Right lung (tissue), 5 donors: ENCODE results near the gene TSEN34. TPM values are rescaled to one million over a fixed set of nuclear protein-coding genes. Genes with fewer than 3 reads are reported as not detected.
"Not testable (repeated sequence)": the region's sequence is repeated elsewhere in the genome, so short reads cannot be mapped to it uniquely, and the experiment has no call there.

Source experiments
- DNase-seq, 2 donors: peaks; one replicate each; pipeline ENCODE4 v3.0.0-alpha.2; 2013
- polyA plus RNA-seq, 5 donors: library from polyadenylated mRNA; unstranded; fragments of 120-200 nt; gene quantifications; one replicate each; pipeline versions ENCODE4 v1.2.1 to v1.2.3, GENCODE V29; 2013; ENCODE audit warnings: inconsistent platforms in 1 of 5, low replicate concordance in 1 of 5; ENCODE audit not compliant: insufficient read length in 5 of 5, insufficient read depth in 1 of 5

TSEN34 gene
- polyA plus RNA-seq, 5 donors, result 35.0 to 66.7 (median 44.3) TPM

DNA sequence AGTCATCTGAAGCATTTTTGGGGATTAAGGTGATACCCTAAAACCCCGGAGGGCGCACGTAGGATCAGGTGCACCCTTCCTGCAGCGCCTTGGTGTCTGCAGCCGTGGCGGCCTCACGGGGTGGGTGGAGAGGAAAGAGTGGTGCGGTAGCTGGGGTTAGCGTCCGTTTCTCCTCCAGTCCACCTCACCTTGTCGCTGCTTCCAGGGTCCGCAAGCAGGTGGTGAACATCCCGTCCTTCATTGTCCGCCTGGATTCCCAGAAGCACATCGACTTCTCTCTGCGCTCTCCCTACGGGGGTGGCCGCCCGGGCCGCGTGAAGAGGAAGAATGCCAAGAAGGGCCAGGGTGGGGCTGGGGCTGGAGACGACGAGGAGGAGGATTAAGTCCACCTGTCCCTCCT, 16.1 kb downstream of the TSEN34 start:
- not testable (repeated sequence) for DNase-seq

DNA sequence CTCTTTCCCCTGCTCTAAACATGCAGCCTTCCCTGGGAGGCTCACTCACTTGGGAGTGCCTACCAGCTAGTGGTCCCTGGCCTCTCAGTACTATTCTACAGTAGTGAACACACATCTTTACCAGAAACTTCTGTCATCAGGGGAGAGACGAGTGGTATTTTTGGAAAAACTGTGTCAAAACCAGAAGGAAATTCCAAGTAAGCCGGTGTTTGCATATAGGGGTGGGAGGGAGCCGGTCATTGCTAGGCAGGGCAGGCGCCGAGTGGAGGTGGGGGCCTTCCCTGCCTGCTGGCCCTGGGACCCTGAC, 16.5 kb downstream of the TSEN34 start:
- DNase-seq, result no peak

DNA sequence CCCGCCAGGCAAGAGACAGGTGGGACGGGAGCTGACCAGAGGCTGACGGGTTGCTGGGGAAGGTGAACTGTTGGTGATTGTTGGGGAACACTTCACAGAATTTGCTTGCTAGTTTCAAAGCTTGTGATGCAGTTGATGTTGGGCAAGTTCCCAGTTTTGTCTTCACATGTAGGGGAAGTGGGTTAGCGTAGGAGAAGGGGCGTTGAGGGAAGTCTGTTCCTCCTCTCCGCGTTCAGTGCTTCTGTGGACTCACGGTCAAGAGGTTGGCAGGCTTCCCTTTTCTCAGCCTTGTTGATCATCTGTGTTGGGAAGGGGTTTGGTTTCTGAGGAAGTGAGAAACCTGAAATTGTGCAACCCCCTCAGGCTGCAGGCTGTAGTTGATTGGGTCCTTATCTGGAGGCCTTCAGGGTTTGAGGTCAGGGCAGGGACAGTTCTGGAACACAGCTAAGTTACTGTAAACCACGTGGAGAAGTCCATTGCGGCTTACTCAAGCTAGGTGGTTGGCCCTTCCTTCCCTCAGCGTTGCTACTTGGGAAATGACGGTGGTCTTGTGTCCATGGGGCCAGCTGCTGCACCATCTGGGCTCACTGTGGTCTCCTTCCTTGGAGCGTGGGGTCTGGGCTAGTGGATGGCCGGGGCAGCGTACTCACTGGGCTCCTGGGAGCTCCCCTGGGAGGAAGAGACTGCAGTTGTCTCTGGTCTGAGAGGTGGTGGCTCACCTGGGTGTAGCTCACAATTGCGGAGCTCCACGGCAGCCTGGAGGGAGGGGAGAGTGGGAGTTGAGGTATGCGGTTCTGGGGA, 17.1 kb downstream of the TSEN34 start:
- peak; percentile 79 to 81 for DNase-seq

DNA sequence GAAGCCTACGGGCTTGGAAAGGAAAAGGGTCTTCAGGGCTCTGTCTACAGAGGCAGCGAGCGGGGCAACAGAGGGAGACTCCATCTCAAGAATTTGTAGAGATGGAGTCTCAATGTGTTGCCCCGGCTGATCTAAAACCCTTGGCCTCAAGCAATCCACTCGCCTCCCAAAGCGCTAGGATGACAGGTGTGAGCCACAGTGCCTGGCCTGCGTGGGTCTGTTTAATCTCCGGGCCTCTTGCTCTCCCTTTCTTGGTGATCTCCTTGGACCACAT, 17.6 kb downstream of the TSEN34 start:
- no peak for DNase-seq

DNA sequence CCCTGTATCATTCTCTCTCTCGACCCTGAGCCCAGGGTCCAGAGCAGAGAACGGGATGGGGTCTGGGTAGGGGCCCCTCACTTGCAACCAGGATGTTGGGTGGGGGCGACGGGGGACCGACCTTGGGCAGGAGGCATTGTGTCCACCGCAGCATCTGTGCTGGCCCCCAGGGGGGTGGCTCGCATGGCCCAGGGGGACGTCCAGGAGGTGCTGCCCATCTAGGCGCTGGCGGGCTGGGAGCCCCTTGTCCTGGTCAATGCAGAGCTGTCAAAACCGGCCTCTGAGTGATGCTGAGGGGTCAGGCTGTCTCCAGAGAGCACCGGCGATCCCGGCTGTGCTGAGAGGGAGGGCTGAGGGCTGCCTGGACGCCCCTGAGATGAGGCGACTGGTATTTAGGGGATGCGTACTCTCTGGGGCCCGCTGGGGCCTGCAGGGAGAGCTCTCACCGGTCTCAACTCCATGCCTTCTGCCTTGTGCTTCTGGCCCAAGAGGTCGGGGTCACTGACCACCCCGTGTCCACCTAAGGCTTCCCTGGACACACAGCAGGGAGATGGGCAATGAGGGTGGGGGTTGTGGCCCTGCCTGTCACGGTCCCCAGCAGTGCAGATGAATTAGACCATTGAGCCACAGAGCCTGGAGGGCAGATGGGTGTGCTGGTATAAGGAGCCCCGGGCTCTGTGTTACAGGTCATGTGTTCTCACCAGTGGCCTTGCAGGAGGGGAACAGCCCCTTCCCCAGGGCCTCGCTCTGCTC, 18.1 kb downstream of the TSEN34 start:
- DNase-seq, result no peak

DNA sequence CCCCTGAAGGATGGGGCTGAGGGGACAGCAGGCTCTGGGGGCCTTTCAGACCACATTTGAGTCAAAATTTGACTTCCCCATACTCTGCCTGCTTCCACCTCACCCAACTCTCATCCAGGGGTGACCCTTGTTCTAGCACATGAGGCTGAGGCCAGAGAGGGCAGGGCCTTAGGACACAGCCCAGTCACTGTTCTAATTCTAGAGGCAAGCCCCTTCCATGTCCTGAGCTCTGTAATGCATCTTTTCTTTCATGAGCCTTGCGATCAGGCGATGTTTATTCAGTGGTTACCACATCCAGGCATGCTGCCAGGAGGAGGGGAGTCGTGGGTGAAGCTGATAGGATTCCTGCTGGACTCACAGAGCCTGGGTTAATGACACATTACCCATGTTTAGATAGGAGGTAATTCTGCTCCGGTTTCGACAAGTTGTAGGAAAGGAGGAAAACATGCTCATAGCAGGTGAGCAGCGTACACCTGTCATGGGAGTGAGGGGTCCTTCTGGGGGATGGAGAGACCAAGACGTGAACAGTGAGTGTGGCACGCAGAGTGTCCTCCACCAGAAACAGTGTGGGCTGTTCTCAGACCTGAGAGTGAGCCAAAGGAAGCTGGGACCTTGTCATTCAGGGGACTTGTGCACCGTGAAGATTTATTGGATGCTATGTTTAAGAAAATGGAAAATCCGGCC, 18.8 kb downstream of the TSEN34 start:
- peak; percentile 91 to 92 for DNase-seq

DNA sequence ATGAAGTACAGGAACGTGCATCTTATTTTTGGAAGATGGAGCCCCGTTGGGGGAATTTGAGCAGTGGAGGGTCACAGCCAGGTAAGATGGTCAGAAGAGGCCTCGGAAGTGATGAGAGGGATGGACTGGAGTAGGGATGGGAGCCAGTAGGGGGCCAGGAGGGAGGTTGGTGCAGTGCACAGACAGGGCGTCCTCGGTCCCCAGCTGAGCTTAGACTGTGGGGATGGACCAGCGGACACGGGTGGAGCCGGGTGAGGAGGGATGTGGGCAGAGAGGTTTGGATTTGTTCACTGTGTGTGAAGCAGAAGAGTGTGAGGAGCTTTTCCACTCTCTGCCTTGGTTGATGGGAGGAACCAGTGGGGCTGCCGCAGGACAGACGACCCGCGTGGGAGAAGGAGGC, 20.1 kb downstream of the TSEN34 start:
- no peak for DNase-seq

DNA sequence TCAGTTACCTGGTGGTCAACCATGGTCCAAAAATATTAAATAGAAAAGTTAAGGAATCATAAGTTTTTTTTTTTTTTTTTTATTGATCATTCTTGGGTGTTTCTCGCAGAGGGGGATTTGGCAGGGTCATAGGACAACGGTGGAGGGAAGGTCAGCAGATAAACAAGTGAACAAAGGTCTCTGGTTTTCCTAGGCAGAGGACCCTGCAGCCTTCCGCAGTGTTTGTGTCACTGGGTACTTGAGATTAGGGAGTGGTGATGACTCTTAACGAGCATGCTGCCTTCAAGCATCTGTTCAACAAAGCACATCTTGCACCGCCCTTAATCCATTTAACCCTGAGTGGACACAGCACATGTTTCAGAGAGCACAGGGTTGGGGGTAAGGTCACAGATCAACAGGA, 23.1 kb downstream of the TSEN34 start:
- DNase-seq, result not testable (repeated sequence)

DNA sequence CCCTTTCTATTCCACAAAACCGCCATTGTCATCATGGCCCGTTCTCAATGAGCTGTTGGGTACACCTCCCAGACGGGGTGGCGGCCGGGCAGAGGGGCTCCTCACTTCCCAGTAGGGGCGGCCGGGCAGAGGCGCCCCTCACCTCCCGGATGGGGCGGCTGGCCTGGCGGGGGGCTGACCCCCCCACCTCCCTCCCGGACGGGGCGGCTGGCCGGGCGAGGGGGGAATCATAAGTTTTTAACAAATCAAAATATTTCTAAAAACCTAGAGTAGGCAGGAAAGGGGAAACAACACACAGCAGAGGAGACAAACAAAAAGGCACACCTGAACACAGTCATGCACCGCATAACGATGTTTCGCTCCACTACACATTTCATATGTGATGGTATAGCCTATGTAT, 23.6 kb downstream of the TSEN34 start:
- not testable (repeated sequence) for DNase-seq

DNA sequence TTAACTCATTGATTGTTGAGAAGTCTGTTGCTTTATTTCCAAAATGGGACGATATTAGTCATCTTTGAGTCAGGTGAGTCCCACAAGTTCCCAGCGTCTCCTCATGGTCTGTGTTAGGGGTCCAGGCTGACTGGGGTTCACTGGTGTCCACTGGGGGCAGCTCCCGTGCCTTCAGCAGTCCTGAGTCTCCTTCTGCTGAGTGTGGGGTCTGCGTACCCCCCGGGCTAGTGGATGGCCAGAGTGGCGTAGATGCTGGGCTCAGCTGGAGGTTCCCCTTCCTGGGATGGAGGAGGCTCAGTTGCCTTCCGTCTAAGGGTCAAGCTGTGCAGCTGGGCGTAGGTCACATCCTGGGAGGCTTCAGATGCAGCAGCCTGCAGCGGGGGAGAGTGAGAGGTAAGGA, 25.8 kb downstream of the TSEN34 start:
- no peak for DNase-seq

DNA sequence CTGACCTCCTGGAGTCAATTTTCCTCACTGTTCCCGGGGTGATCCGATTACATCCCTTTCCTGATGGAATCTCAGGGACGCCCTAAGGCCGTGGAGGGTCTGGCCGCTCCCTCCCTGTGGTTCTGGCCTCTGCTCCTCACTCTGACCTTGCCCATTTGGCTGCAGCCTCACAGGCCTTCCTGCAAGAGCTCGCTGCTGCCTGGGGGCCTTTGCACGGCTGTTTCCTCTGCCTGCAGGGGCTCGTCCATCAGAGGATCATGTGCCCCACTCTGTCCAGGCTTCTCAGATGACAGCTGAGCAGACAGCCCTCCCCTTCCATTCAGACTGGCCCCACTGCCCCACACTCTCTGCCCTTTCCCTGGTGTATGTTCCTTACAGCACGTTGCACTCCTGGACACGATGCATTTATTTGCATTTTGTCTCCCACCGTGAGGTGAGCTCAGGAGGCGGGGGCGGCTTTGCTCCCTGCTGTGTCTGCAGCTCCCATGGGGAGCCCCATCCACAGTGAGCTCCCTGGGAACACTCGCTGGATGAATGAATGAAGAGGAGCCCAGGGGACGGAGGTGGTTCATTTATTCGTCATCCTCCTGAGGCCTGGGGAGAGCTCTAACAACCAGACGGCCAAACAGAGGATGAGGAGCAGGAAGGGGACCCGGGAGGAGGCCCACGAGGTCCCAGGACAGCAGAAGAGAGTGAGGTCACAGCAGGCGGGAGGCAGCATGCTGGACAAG, 26.6 kb downstream of the TSEN34 start:
- DNase-seq, result not testable (repeated sequence)

DNA sequence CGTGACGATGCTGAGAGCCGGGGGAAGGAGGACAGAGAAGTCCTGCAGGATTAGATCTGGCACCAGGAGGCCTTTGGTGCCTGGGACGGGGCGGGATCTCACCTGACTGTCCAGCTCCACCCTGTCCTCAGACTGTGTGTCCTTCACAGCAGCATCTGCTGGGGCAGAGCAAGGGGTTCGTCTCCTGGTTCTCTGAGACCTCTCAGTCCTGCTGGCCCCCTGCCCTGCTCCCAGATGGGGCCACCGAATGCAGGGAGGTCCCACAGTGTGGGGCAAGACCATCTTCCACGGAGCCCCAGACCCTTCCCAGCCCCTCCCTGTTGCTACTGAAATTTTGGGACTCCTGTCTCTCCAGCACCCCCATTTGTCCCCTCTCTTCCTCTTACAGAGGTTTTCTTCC, 27.2 kb downstream of the TSEN34 start:
- no peak for DNase-seq

DNA sequence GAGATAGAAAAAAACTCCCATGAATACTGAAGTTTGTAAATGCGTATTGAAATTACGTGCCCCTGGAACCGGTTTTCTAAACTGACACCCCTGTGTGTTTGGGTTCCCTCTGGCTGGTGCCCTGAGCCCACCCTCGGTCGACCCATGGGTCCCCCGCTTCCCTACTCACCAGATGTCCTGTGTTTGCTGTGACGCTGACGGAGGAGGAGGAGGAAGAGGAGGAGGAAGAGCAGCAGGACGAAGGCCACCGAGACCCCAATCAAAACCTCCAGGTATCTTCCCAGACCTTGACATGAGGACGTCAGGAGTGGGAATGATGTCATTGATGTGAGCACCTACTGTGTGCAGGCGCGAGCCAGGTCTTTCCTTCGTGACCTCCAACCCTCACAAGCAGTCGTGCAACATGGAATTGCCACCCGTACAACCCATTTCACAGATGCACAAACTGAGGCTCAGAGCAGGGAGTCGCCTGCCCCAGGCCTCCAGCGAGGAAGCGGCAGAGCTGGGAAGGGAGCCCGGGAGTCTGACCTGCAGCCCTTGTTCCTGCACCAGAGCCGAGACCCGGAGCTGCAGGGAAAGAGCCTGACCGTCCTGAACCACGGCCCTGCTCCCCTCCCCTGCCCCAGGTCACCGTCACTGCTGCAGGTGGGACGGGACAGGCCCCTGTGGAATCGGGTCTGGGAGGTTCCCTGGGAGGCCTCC, 28.0 kb downstream of the TSEN34 start:
- DNase-seq, result no peak

DNA sequence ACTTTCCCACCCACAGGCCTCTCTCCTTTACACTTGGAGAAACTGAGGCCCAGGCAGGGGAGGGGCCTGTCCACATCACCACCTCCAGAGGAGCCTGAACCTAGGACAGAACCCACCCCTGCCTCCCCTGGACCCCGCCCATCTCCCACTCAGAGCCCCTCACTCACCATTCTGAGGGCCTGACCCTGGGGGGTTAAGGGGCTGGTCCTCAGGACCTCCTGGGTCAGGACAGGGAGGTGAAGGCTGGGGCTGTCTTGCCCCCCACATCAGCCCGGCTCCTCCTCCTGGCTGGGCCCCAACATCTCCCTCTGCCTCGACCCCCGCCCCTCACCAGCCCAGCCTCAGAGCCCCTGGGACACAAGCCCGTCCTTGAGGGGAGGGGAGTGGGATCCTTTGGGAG, 28.6 kb downstream of the TSEN34 start:
- not testable (repeated sequence) for DNase-seq

DNA sequence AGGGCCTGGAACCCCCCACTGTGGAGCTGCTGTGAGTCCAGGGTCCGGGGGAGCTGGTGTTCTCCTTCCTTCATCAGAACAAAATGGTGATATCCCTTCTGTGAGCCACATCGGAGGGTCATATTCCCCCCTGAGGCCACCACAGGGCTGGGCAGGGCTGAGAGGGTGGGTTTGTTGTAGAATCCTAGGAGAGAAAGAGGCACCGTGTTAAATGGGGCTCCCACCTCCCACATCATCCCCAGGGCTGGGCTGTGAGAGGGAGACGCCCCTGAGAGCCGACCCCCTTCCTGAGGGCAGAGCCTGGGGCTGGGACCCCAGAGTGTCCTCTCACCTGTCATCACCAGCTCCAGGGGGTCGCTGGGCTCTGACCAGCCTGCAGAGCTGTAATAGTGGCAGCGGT, 30.8 kb downstream of the TSEN34 start:
- not testable (repeated sequence) for DNase-seq

DNA sequence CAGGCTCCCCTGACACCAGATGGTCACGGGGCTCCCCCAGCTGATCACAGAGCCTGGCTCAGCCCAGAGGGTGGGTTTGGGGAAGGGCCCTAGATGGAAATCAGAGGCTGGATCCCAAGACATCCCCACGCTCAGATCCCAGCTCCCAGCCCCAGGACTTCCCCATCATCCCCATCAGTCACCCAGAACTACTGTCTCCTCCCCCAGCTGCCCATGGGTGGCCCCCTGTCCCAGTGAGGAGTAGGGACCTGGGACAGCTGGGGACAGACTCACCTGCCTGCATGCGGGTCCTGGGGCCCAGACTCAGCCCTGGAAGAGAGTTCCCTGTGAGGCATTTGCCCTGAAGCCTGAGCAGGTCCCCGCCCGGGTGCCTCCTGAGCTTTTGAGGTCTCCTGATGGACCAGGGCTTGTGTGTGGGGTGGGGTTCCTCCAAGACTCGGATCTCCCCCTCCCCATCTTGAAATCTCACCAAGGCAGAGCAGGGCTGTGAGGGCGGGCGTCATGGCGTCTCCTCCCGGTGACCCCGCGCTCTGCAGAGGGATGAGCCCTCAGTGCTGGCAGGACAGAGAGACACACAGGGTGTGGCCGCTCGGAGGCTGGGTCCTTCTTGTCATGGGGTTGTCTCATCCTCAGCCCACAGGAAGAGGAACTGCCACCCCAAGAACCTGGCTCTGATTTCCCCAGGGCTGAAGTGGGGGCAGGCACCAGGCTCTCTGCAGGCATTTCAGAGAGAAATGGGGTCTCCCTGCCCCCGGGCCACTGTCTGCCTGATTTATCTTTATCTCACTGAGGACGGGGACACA, 31.6 kb downstream of the TSEN34 start, which contains the start of gene LILRB3:
LILRB3 (minus strand) TSS at position 534 of the 803 bp plus-strand sequence; CDS start at position 503, 31 bp downstream.
- DNase-seq, result not testable (repeated sequence)

DNA sequence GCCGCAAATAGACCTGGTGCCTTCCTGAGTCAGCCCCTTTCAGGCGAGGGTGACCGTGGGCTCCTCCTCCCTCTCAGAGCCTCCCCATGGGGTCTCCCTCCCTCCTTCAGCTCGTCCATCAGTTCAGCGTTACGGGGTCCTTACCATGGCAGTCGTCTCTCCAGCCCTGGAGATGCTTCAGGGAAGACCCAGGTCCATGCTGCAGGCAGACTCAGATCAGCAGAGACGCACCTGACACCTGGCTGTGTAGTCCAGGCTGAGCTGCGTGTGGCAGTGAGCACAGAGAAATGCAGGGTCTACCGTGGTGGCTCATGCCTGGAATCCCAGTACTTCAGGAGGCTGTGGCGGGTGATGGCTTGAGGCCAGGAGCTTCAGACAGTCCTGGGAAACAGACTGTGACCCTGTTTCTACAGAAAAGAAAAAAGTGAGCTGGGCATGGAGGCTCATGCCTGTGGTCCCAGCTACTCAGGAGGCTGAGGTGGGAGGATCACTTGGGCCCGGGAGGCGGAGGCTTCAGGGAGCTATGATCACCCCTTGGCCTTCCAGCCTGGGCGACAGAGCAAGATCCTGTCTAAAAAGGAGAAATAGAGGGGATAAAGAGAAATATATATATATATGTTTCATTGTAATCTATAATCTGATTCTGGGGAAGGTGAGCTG, 32.3 kb downstream of the TSEN34 start:
- DNase-seq, result not testable (repeated sequence)

DNA sequence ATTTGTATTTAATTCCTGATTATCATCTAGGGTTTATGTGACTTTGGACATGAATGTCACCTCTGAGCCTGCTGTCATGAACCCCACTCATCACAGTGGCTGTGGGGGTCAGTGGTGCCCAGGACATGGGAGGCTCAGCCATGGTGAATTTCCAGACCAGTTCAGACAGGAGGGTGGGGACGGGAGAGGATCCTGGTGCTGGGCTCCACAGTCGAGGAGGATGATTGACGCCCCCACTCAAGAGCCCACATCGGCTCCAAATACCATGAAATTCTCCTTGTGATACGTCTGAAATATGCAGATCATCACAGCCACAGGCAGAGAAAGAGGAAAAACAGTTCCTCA, 32.8 kb downstream of the TSEN34 start:
- DNase-seq, result not testable (repeated sequence)

DNA sequence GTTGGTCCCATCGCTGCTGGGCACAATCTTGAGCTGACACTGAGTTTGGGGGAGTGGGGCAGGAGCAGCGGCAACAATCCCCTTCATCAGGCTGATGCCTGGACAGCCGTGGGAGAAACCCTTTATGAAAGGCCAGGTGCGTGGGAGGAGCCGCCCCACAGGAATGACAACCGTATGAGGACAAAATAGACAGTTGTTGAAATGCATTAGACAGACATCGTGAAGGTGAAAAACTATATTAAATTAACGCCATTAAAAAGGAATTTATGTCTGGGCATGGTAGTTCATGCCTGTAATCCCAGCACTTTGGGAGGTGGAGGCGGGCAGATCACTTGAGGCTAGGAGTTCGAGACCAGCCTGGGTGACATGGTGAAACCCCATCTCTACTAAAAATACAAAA, 33.5 kb downstream of the TSEN34 start:
- not testable (repeated sequence) for DNase-seq

DNA sequence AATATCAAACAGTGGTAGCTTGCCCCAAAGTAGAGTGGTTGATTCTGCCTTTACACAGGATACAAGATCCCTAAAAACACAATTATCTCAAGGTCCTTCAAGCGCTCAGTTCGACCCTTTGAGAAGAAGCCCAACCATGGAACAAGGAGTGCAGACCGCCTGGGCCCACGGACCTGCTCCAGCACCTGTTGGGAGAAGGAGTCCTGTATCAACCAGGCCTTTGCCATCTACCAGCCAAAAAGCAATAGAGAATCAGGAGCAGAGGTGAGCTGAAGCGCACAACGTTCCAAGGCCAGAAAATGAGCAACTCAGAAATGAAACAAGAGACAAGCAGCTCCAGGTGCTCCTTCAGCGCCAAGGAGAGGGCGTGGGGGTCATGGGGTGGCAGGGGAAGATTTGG, 38.0 kb downstream of the TSEN34 start:
- no peak for DNase-seq
